HCT116 (cell line): Measurements from ENCODE around the gene CRY1.

Experiments
- EGR1 ChIP-seq: IDR thresholded peaks from 2 replicates; pipeline ENCODE4 v1.6.1; 2012; ENCODE audit warnings: low read depth
- EZH2 ChIP-seq: fragments of 200-600 bp; sonication (generic); IDR thresholded peaks from 2 replicates; pipeline ENCODE4 v1.6.1; 2017; ENCODE audit warnings: antibody characterized with exemption, mixed run types
- JUND ChIP-seq: IDR thresholded peaks from 2 replicates; pipeline ENCODE4 v1.6.1; 2012
- POLR2A ChIP-seq: IDR thresholded peaks from 2 replicates; pipeline ENCODE4 v1.7.0; 2011; ENCODE audit warnings: borderline replicate concordance; ENCODE audit not compliant: insufficient read depth, insufficient read length; ENCODE audit errors: extremely low read depth
- POLR2AphosphoS5 ChIP-seq: IDR thresholded peaks from 2 replicates; pipeline ENCODE4 v1.6.1; 2011; ENCODE audit warnings: mild to moderate bottlenecking, low read depth, low read length, moderate library complexity
- SP1 ChIP-seq: IDR thresholded peaks from 2 replicates; pipeline ENCODE4 v1.6.1; 2012; ENCODE audit warnings: low read depth
- SRF ChIP-seq: IDR thresholded peaks from 2 replicates; pipeline ENCODE4 v1.6.1; 2012; ENCODE audit warnings: low read depth
- TF ChIP-seq, protein P1 (sequence below), 3 experiments: fragments of 200-600 bp in 1 of 3; sonication (generic) in 1 of 3; IDR thresholded peaks in 2 of 3; conservative IDR thresholded peaks in 1 of 3; 2 replicates each; pipeline ENCODE4 v1.5.1; 2012 to 2017; ENCODE audit warnings: low read depth in 2 of 3, low read length in 2 of 3, antibody characterized with exemption in 1 of 3, borderline replicate concordance in 1 of 3, control low read depth in 1 of 3, mild to moderate bottlenecking in 1 of 3, mixed read lengths in 1 of 3, mixed run types in 1 of 3, moderate library complexity in 1 of 3; ENCODE audit not compliant: insufficient read depth in 1 of 3
- TF ChIP-seq, protein P2 (sequence below): IDR thresholded peaks from 2 replicates; pipeline ENCODE4 v1.6.1; 2011; ENCODE audit warnings: mild to moderate bottlenecking, low read length, moderate library complexity; ENCODE audit not compliant: insufficient replicate concordance; ENCODE audit errors: extremely low read depth

DNA sequence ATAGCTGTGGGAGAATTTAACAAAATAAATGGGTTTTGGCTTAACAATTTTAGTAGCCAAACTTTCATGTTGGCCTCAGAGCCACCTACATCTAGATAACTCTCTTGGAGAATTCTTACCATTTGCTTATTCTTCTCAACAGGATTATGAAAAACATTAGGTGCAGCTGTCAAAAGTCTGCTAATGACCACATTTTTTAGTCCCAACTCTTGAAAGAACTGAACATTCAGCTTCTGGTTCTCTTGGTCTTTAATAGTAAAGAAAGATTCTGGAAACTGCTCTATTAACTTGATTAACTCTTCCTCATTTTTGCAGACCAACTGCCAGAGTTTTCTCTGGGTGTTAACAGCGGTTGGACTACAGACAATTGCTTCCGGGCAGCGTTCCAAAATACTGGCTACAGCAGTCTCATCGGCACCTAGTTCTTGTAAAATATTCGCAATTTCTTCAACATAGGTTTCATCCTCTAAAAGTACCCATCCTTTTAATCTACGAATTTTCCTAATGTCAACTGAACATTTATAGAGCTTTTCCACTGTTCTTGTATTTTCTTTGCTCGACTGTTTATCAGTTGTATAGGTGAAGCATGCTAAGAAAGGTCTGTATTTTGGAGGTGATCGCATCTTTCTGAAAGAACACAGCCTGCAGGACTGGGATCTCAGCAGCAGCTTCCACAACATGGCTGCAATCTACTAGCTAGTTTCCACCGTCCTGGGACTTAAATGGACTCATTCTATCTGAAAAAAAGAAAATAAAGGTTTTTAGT is 115.1 kb downstream of the CRY1 start:
- TF ChIP-seq, protein P1, sequence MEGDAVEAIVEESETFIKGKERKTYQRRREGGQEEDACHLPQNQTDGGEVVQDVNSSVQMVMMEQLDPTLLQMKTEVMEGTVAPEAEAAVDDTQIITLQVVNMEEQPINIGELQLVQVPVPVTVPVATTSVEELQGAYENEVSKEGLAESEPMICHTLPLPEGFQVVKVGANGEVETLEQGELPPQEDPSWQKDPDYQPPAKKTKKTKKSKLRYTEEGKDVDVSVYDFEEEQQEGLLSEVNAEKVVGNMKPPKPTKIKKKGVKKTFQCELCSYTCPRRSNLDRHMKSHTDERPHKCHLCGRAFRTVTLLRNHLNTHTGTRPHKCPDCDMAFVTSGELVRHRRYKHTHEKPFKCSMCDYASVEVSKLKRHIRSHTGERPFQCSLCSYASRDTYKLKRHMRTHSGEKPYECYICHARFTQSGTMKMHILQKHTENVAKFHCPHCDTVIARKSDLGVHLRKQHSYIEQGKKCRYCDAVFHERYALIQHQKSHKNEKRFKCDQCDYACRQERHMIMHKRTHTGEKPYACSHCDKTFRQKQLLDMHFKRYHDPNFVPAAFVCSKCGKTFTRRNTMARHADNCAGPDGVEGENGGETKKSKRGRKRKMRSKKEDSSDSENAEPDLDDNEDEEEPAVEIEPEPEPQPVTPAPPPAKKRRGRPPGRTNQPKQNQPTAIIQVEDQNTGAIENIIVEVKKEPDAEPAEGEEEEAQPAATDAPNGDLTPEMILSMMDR (IDR thresholded peaks at IDR 0.05 in 2 of 3, conservative IDR thresholded peaks at IDR 0.05 in 1 of 3; ENCODE audit: borderline replicate concordance in 1 of 3, insufficient read depth in 1 of 3, low read depth in 2 of 3, low read length in 2 of 3) = no peak
- no peak for TF ChIP-seq SRF
- TF ChIP-seq EGR1 = no peak
- TF ChIP-seq JUND = no peak
- TF ChIP-seq POLR2A = no peak
- no peak for TF ChIP-seq SP1
- TF ChIP-seq, protein P2, sequence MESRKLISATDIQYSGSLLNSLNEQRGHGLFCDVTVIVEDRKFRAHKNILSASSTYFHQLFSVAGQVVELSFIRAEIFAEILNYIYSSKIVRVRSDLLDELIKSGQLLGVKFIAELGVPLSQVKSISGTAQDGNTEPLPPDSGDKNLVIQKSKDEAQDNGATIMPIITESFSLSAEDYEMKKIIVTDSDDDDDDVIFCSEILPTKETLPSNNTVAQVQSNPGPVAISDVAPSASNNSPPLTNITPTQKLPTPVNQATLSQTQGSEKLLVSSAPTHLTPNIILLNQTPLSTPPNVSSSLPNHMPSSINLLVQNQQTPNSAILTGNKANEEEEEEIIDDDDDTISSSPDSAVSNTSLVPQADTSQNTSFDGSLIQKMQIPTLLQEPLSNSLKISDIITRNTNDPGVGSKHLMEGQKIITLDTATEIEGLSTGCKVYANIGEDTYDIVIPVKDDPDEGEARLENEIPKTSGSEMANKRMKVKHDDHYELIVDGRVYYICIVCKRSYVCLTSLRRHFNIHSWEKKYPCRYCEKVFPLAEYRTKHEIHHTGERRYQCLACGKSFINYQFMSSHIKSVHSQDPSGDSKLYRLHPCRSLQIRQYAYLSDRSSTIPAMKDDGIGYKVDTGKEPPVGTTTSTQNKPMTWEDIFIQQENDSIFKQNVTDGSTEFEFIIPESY = no peak
- TF ChIP-seq POLR2AphosphoS5 = no peak
- no peak for TF ChIP-seq EZH2
